A549 treated with GW870086 at 1 μM for 4 hours (cell line): ENCODE data around the gene HOXC6. TPM values are rescaled to one million over a fixed set of nuclear protein-coding genes. Genes with fewer than 3 reads are reported as not detected.

Experiments used
- total RNA-seq: library from RNA; stranded (reverse); fragments of 200-300 nt; extraction: Qiagen RNA extraction; gene quantifications from 5 replicates; pipeline ENCODE4 v1.2.3, GENCODE V29; 2022; ENCODE audit warnings: low read depth

Gene HOXC6
- total RNA-seq: 3.7 to 4.8 TPM (median 4.4 TPM) in 5 replicates

DNA sequence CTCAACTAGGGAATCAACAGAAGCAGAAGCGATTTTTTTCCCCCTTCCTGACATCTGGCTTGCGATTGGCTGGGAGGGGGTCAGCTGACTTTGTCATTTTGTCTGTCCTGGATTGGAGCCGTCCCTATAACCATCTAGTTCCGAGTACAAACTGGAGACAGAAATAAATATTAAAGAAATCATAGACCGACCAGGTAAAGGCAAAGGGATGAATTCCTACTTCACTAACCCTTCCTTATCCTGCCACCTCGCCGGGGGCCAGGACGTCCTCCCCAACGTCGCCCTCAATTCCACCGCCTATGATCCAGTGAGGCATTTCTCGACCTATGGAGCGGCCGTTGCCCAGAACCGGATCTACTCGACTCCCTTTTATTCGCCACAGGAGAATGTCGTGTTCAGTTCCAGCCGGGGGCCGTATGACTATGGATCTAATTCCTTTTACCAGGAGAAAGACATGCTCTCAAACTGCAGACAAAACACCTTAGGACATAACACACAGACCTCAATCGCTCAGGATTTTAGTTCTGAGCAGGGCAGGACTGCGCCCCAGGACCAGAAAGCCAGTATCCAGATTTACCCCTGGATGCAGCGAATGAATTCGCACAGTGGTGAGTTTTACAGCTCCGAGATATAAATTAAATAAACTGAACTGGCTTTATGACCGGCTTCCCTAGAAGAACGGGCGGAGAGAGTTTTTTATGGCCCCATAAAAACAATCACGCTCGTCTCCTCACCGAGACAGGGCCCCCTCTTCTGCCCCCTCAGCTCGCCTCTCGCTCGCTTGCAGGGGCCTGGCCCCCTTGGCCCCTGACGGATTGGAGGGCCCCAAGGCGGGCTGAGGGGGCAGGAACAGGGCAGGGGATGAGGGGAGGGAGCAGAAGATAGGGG, at the start of gene HOXC6:
Gene HOXC6 (plus strand): TSS at position 127 of the 888 bp plus-strand sequence. CDS start 82 bp downstream, at position 209.

GRCh38 chr12:53984901-53985691, 43.1 kb upstream of the HOXC6 start, which contains the start of gene HOXC10:
Gene HOXC10, plus strand, starts transcription at chr12:53985146. Its CDS starts 114 bp downstream, at chr12:53985260.

DNA sequence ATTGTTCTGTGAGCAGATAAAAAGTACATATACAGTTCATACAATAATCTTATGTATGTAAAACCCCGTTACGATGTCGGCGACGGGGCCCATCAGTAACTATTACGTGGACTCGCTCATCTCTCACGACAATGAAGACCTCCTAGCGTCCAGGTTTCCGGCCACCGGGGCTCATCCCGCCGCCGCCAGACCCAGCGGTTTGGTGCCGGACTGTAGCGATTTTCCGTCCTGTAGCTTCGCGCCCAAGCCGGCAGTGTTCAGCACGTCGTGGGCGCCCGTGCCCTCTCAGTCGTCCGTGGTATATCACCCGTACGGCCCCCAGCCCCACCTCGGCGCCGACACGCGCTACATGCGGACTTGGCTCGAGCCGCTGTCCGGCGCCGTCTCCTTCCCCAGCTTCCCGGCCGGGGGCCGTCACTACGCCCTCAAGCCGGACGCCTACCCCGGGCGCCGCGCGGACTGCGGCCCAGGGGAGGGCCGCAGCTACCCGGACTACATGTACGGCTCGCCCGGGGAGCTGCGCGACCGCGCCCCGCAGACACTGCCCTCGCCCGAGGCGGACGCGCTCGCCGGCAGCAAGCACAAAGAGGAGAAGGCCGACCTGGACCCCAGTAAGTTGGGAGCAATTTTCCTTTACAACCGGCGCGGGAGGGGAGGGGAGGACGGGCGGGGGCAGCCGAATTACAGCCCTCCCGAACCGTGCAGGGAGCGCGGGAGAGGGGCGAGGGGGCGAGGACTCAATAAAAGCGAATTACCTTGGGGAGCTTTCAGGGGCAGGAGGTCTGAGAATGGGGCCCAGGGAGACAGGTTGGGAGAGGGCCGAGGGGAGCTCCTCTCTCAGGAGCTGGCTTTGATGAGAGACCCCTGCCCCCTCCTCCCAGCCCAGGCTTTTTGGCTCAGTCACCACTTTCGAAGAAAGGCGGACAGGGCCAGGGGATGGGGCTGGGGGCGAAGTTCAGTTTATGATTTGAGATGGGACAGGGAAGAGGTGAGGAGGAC, 27.8 kb upstream of the HOXC6 start, which contains the start of gene HOXC9:
Gene HOXC9 (plus strand): TSS at position 46 of the 999 bp plus-strand sequence. CDS start 28 bp downstream, at position 74.

DNA sequence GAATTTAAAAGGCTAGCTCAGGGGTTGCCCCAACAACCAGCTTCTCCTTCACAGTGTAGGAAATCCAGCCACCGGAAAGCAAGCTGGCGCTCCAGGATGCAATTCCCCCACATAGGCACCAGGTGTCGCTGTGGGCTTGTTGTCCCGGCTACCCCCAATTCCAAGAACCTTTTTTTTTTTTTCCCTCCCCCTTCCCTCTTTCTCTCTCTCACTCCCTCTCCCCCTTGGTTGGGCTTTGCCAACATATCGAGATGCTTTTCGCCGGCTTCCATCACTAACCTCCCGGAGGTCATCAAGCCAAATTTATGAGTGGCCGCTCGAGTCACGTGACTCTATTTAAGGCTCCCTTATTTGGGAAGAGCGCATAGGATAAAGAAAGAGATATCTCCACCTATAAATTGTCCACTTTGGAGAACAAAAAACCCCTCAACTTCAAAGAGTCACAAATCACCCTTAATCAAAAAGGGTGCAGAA, 4.4 kb downstream of the HOXC6 start, which contains the start of gene HOXC5:
Gene HOXC5 (plus strand): TSS at position 424 of the 474 bp plus-strand sequence. CDS start 73 bp downstream, outside the sequence.

DNA sequence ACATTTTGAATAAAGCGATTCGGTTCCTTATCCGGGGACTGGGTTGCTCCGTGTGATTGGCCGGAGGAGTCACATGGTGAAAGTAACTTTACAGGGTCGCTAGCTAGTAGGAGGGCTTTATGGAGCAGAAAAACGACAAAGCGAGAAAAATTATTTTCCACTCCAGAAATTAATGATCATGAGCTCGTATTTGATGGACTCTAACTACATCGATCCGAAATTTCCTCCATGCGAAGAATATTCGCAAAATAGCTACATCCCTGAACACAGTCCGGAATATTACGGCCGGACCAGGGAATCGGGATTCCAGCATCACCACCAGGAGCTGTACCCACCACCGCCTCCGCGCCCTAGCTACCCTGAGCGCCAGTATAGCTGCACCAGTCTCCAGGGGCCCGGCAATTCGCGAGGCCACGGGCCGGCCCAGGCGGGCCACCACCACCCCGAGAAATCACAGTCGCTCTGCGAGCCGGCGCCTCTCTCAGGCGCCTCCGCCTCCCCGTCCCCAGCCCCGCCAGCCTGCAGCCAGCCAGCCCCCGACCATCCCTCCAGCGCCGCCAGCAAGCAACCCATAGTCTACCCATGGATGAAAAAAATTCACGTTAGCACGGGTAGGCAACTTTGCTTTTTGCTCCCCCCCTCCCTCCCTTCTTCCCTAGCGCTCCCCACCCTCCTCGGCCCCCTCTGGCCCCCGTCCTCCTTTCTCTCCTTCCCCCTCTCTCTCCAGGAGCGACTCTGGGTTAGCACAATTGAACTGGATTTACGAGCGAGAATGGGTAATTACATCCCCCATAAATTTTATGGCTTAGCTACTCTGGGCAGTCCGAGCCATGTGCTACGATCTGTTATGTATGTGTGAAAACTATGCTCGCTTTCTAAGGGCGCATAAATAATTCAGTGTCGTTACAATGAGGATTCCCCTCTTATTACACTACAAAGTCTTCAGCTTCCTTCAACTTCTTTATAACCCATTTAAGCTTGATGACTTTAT, 25.8 kb downstream of the HOXC6 start, which contains the start of gene HOXC4:
Gene HOXC4 (plus strand): TSS at position 85 of the 991 bp plus-strand sequence. CDS start 88 bp downstream, at position 173.

Other genes with a start within 250 kb of the HOXC6 start
- 14.2 to 23.5 TPM (median 16.9 TPM) in 5 replicates for gene HOXC13, start 89.6 kb upstream of the HOXC6 start, total RNA-seq
- not detected in 5 replicates for gene HOXC12, start 73.5 kb upstream of the HOXC6 start, total RNA-seq
- 0.52 to 0.74 TPM (median 0.58 TPM) in 5 replicates for gene HOXC11, start 55.3 kb upstream of the HOXC6 start, total RNA-seq
- gene HOTAIR, start 53.5 kb upstream of the HOXC6 start, total RNA-seq: 0.10 to 0.40 TPM (median 0.23 TPM) in 5 replicates
- gene HOXC10, start 43.3 kb upstream of the HOXC6 start, total RNA-seq: 2.1 to 4.3 TPM (median 2.5 TPM) in 5 replicates
- gene HOXC9, start 28.3 kb upstream of the HOXC6 start, total RNA-seq: 9.4 to 15.9 TPM (median 11.8 TPM) in 5 replicates
- 4.4 to 5.3 TPM (median 4.5 TPM) in 5 replicates for gene HOXC8, start 19.5 kb upstream of the HOXC6 start, total RNA-seq
- 0.38 to 1.3 TPM (median 0.61 TPM) in 5 replicates for gene HOXC5, start 4.6 kb downstream of the HOXC6 start, total RNA-seq
- 1.9 to 3.5 TPM (median 3.5 TPM) in 5 replicates for gene HOXC4, start 25.4 kb downstream of the HOXC6 start, total RNA-seq
- 25.0 to 34.6 TPM (median 30.1 TPM) in 5 replicates for gene SMUG1, start 160.5 kb downstream of the HOXC6 start, total RNA-seq